ENCODE measurements around the gene SLC30A7.

GRCh38 chr1:100979631-100980030, 83.7 kb downstream of the SLC30A7 start:
- TF ChIP-seq E2F4 (CRISPR knock-in tag; IDR thresholded peaks at IDR 0.05; ENCODE audit: borderline replicate concordance, low read depth), result no peak
- no peak for TF ChIP-seq ZNF423 (CRISPR knock-in tag; IDR thresholded peaks at IDR 0.05)
- no peak for TF ChIP-seq CTCF (IDR thresholded peaks at IDR 0.05)
- no peak for TF ChIP-seq FOXJ3 (CRISPR knock-in tag; IDR thresholded peaks at IDR 0.05; ENCODE audit: borderline replicate concordance)
